Activated CD4-positive, alpha-beta T cell treated with anti-CD3 and anti-CD28 coated beads, Interleukin-2, amount 10 ng/mL, durations not matched to agents 7 days and 5 days (primary cell): ENCODE results near the gene TAAR2. TPM values are rescaled to one million over a fixed set of nuclear protein-coding genes. Genes with fewer than 3 reads are reported as not detected.
"Not testable (repeated sequence)": the region's sequence is repeated elsewhere in the genome, so short reads cannot be mapped to it uniquely, and the experiment has no call there.

Experiments
- CTCF ChIA-PET: fragments of 350-600 bp; sonication (Branson Sonifier 250); formaldehyde crosslinking; loops from one replicate; lab custom pipeline; 2021; ENCODE audit warnings: antibody characterized with exemption; lab: Charles Lee
- POLR2A ChIA-PET: fragments of 350-600 bp; sonication (Branson Sonifier 250); formaldehyde crosslinking; loops from one replicate; lab custom pipeline; 2021; ENCODE audit warnings: antibody characterized with exemption; lab: Charles Lee
- DNase-seq: peaks from one replicate; pipeline ENCODE4 v3.0.0-alpha.2; 2020
- H3K27ac Mint-ChIP-seq: one replicate; pipeline ENCODE4 v1.8.0; 2021; ENCODE audit warnings: mild to moderate bottlenecking, moderate library complexity, mixed read lengths
- H3K27me3 Mint-ChIP-seq: one replicate; pipeline ENCODE4 v1.8.0; 2021; ENCODE audit warnings: mixed read lengths
- H3K36me3 Mint-ChIP-seq: one replicate; pipeline ENCODE4 v1.8.0; 2021; ENCODE audit warnings: low read depth, mixed read lengths
- H3K4me1 Mint-ChIP-seq: one replicate; pipeline ENCODE4 v1.8.0; 2021; ENCODE audit warnings: mixed read lengths
- H3K4me3 Mint-ChIP-seq: one replicate; pipeline ENCODE4 v1.8.0; 2021; ENCODE audit warnings: mild to moderate bottlenecking, moderate library complexity, mixed read lengths
- H3K9me3 Mint-ChIP-seq: one replicate; pipeline ENCODE4 v1.8.0; 2021; ENCODE audit warnings: mixed read lengths
- total RNA-seq, 2 experiments: library from RNA; stranded (reverse); gene quantifications; one replicate each; pipeline ENCODE4 v1.2.3, GENCODE V29; 2021

Gene TAAR2
- total RNA-seq, 2 experiments from 2014 or later, result not detected

DNA sequence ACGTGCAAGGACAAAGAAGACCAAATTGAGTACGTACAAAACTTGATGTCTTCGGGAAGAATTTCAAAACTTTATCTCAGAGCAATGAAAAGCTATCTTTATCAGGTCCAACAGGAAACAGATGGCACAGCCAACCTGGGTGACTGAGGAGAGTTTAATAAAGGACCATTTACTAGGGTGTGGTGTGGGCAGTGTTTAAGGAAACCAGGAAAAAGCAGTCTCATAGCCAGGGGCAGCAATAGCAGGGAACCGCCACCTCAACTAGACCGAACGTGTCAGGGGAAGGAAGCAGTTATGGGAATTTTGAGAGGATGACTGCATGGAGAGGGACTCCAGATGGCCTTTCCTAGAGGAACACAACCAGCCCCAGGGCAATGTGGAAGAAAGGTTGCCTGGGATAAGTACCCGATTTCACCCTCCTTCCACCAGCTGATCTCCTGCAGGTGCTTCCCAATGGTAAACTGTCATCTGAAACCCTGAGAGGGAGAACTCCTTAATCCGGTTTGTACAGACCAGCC, 19.4 kb downstream of the TAAR2 start:
- ChIA-PET POLR2A (no interaction called here), CTCF (no interaction called here)
- no peaks in the 10 kb centered on the region for H3K36me3 Mint-ChIP-seq

DNA sequence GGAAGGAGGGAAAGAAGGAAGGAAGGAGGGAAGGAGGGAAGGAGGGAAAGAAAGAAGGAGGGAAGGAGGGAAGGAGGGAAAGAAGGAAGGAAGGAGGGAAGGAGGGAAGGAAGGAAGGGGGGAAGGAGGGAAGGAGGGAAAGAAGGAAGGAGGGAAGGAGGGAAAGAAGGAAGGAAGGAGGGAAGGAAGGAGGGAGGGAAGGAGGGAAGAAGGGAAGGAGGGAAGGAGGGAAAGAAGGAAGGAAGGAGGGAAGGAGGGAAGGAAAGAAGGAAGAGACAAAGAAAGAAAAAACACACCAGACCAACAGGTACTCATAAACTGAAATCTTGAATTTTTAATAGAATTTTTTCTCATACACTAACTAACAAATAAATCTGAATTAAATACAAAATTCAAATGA, 23.2 kb downstream of the TAAR2 start:
- H3K27me3 Mint-ChIP-seq, CTCF ChIA-PET, H3K4me3 Mint-ChIP-seq, DNase-seq, H3K36me3 Mint-ChIP-seq, H3K9me3 Mint-ChIP-seq, H3K27ac Mint-ChIP-seq, POLR2A ChIA-PET, H3K4me1 Mint-ChIP-seq: not testable (repeated sequence)

More for the DNA sequence above, 19.4 kb downstream of the TAAR2 start:
- DNase-seq, result no peak
- Mint-ChIP-seq H3K4me3 (no peak overlapping the region), H3K9me3 (no peaks in the 10 kb centered on the region), H3K4me1 (no peaks in the 10 kb centered on the region), H3K27ac (no peak overlapping the region), H3K27me3 (peaks cover 2% of the 10 kb centered on the region)

DNA sequence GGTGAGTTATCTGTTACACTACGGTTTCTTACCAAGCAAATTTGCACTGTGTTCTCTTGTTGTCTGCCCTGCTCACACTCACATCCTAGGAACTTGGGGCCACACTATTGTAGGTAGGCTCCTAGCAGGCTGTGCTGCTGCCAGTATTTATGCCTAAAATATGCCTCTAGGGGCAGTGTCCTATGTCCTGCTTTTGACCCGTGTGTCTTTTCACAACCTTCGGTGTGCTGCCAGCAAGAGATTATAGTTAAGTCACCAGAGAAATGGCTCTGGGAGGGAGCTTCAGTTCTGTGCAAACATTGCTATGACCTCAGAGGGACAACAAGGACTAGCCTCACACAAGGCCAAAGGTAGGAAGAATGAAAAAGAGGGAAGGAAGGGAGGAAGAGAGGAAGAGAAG, 25.6 kb downstream of the TAAR2 start:
- Mint-ChIP-seq H3K4me3 (no peak overlapping the region), H3K4me1 (no peaks in the 10 kb centered on the region)

DNA sequence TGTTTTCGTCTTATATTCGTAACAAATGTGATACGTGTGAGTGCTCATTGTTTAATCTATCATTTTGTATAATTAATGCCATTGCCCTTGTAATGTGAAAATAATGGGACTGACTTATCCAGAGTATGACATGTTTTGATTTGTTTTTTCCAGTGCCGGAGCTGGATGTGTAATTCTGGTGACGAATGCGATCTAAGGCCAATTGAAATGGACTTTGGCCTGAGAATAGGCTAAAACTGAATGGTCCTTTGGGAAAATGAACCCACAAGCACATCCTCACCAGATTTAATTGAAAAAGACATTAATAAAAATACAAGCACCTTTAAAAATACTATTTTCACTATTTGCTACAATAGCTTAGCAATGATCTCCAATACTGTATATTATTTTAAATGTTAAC, 27.9 kb downstream of the TAAR2 start:
- no peak overlapping the region for H3K27ac Mint-ChIP-seq
- no peaks in the 10 kb centered on the region for H3K9me3 Mint-ChIP-seq
- ChIA-PET CTCF (interaction anchor here (0.8 kb wide), 1 partner anchor 8 kb away, joined by 3 read pairs; no protein-coding TSS in a partner anchor), POLR2A (no interaction called here)
- peaks cover 13% of the 10 kb centered on the region for H3K27me3 Mint-ChIP-seq
- DNase-seq, result no peak
- no peaks in the 10 kb centered on the region for H3K36me3 Mint-ChIP-seq
- no peak overlapping the region for H3K4me3 Mint-ChIP-seq
- H3K4me1 Mint-ChIP-seq, result no peaks in the 10 kb centered on the region

More for the DNA sequence above, 25.6 kb downstream of the TAAR2 start:
- Mint-ChIP-seq H3K27me3 (peaks cover 11% of the 10 kb centered on the region), H3K36me3 (no peaks in the 10 kb centered on the region), H3K27ac (no peak overlapping the region), H3K9me3 (no peaks in the 10 kb centered on the region)
- ChIA-PET CTCF (no interaction called here), POLR2A (no interaction called here)
- DNase-seq, result no peak

DNA sequence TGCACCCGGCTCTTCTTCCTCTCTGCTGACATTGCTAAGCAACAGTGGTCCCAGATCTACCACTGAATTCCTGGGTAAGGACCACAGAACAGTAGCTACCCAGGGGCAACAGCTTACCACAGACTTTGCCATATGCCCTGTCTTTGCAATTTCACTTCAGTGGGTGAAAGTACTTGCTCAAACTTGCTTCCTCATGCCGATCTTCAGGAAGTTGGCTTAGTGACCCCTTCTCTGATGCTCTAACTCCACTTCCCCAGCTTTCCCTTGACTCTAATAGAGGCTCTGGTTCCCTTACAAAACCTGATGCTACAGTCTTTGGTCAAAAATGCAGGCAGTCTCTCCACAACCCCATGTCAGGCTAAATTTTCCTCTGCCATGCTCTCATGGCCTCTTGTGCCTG, 31.2 kb downstream of the TAAR2 start:
- Mint-ChIP-seq H3K4me1 (no peaks in the 10 kb centered on the region), H3K27me3 (peaks cover 8% of the 10 kb centered on the region), H3K36me3 (no peaks in the 10 kb centered on the region), H3K9me3 (no peaks in the 10 kb centered on the region), H3K4me3 (no peak overlapping the region), H3K27ac (no peak overlapping the region)
- no peak for DNase-seq
- ChIA-PET POLR2A (no interaction called here), CTCF (no interaction called here)

DNA sequence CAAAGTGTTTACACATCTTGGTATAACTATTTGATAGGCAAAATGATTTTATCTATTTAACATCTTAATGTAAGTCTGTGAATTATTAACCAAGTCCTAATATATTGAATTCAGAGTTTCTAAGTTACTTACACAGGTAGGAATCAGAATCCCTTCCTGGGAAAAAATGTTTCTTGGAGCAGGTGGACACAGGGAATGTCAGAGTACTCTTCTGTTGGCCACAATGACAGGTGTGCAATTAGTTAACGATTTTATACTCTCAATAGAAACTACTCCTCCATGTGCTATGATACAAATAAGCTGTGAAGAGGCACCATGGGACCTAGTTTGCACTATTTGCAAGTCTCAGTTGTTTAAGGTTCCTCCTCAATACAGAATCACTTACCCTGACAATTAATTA, 33.7 kb downstream of the TAAR2 start:
- H3K27ac Mint-ChIP-seq, result no peak overlapping the region
- H3K4me1 Mint-ChIP-seq, result no peaks in the 10 kb centered on the region
- CTCF ChIA-PET, result no interaction called here
- POLR2A ChIA-PET, result no interaction called here
- no peak for DNase-seq
- no peaks in the 10 kb centered on the region for H3K36me3 Mint-ChIP-seq
- H3K9me3 Mint-ChIP-seq, result no peaks in the 10 kb centered on the region
- H3K27me3 Mint-ChIP-seq, result peaks cover 7% of the 10 kb centered on the region
- no peak overlapping the region for H3K4me3 Mint-ChIP-seq

DNA sequence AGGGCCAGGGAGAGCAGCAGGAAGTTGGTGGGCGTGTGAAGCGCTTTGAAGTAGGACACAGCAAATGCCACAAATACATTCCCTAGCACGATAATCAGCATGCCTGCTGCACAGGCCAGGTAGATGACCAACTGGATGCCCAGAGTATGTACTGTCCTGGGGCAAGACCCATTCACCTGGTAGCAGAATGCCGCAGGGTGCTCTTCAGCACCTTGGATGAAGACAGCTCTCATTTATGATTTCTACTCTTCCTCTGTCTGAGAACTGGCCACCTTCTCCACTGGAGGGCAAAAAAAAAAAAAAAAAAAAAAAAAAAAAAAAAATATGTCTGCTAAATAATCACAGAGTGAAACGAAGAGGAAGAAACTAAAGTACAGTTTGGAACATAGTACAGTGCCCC, 34.6 kb downstream of the TAAR2 start, which contains the start of gene TAAR5:
TAAR5 (minus strand) TSS at position 288 of the 400 bp plus-strand sequence; CDS start at position 233, 55 bp downstream.
- no peaks in the 10 kb centered on the region for H3K36me3 Mint-ChIP-seq
- no peak for DNase-seq
- no peak within 1 kb of the TSS for H3K27ac Mint-ChIP-seq
- ChIA-PET POLR2A (no interaction called here), CTCF (no interaction called here)
- peaks cover 9% of the 10 kb centered on the region for H3K27me3 Mint-ChIP-seq
- no peak within 1 kb of the TSS for H3K4me3 Mint-ChIP-seq
- H3K4me1 Mint-ChIP-seq, result no peaks in the 10 kb centered on the region
- H3K9me3 Mint-ChIP-seq, result no peaks in the 10 kb centered on the region

DNA sequence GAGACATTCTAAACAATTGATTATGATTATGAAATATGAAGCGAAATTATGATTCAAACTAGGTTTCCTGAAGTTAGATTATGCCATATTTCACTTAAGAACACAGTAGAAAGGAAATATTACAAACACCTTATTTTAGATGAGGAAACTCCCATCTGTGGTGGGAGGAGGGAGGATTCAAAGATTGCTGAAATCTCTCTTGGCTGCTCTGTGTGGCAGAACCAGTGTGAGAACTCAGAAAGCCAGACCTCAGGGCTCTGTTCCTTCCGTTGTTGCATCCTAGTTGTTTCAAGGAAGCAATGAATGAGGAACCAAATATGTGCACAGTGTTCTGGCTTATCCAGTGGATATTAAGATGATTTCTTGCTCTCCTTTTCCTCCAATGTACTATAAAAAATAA, 36.7 kb downstream of the TAAR2 start:
- POLR2A ChIA-PET, result no interaction called here
- Mint-ChIP-seq H3K36me3 (no peaks in the 10 kb centered on the region), H3K4me1 (no peaks in the 10 kb centered on the region), H3K27me3 (peaks cover 10% of the 10 kb centered on the region), H3K9me3 (no peaks in the 10 kb centered on the region), H3K27ac (no peak overlapping the region), H3K4me3 (no peak overlapping the region)
- CTCF ChIA-PET, result no interaction called here
- no peak for DNase-seq

DNA sequence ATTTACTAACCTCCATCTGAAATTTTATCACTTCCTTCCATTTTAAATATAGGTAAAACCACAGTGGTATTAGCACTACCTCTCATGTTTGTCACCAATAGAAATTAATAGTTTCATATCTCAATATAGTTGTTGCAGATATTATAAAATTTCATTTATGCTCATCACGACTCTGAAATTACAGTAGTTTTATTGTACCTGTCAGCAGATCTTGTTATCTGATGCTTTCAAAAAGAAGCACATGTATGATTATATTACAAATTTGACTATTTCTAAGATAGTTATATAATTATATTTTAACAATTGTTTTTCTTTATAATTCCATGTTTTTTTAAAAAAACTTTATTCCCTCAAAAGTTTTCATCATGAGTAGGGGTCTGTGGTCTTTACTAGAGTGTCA, 39.4 kb downstream of the TAAR2 start:
- Mint-ChIP-seq H3K36me3 (no peaks in the 10 kb centered on the region), H3K4me3 (no peak overlapping the region), H3K27me3 (peaks cover 6% of the 10 kb centered on the region), H3K4me1 (no peaks in the 10 kb centered on the region), H3K27ac (no peak overlapping the region), H3K9me3 (no peaks in the 10 kb centered on the region)
- POLR2A ChIA-PET, result no interaction called here
- DNase-seq, result no peak
- CTCF ChIA-PET, result no interaction called here

DNA sequence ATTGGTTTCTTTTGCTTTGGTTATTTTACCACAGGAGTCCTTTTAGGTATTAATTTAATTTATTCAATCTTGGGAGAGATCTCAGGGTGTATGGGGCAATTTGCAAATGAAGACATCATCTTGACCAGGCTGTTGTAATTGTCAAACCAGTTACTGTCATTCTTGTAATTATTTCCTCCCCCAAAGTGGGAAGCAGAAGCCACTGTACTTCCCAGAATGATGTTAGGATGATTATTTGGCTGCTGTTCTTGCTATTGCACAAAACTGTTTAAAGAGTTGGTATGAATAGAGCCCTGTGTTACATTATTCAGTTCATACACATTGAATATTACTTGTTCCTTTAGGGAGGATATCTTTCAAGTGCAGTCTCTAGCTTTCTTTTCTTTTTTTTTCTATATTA, 52.3 kb downstream of the TAAR2 start:
- ChIA-PET POLR2A (no interaction called here), CTCF (no interaction called here)
- H3K9me3 Mint-ChIP-seq, result no peaks in the 10 kb centered on the region
- peaks cover 19% of the 10 kb centered on the region for H3K27me3 Mint-ChIP-seq
- no peak overlapping the region for H3K4me3 Mint-ChIP-seq
- no peak for DNase-seq
- H3K36me3 Mint-ChIP-seq, result no peaks in the 10 kb centered on the region
- no peak overlapping the region for H3K27ac Mint-ChIP-seq
- H3K4me1 Mint-ChIP-seq, result no peaks in the 10 kb centered on the region

DNA sequence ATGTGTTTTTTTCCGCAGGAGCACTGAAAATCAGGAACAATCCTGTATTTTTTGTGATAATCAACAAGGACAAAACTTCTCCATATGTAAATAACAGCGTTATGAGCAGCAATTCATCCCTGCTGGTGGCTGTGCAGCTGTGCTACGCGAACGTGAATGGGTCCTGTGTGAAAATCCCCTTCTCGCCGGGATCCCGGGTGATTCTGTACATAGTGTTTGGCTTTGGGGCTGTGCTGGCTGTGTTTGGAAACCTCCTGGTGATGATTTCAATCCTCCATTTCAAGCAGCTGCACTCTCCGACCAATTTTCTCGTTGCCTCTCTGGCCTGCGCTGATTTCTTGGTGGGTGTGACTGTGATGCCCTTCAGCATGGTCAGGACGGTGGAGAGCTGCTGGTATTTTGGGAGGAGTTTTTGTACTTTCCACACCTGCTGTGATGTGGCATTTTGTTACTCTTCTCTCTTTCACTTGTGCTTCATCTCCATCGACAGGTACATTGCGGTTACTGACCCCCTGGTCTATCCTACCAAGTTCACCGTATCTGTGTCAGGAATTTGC, 53.8 kb downstream of the TAAR2 start, which contains the start of gene TAAR6:
TAAR6 (plus strand) TSS at position 102 of the 557 bp plus-strand sequence; CDS start at position 102, 0 bp downstream.
- no peak for DNase-seq
- H3K27ac Mint-ChIP-seq, result no peak within 1 kb of the TSS
- POLR2A ChIA-PET, result no interaction called here

DNA sequence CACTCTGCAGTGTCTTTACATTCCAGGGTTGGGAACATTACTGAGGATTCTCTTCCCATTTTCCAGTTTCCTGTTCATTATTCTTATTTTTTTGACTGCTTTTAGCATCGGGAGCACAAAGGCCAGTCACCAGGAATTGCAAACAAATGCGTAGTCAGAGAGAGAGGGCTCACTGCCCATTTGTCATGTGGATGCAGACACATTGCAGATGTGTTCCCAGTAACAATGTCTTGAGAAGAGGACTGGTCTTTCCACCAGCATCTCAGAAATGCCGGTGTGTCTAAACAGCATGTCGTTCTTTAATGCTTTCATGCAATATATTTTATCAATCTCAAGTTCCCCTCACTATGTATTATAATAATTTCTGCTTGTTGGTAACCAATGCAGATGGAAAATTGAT, 54.9 kb downstream of the TAAR2 start:
- peaks cover 13% of the 10 kb centered on the region for H3K27me3 Mint-ChIP-seq
- H3K36me3 Mint-ChIP-seq, result no peaks in the 10 kb centered on the region
- no peak overlapping the region for H3K4me3 Mint-ChIP-seq
- POLR2A ChIA-PET, result no interaction called here
- no peak overlapping the region for H3K27ac Mint-ChIP-seq
- H3K9me3 Mint-ChIP-seq, result no peaks in the 10 kb centered on the region
- H3K4me1 Mint-ChIP-seq, result no peaks in the 10 kb centered on the region
- CTCF ChIA-PET, result no interaction called here
- DNase-seq, result no peak

More for the DNA sequence above, 53.8 kb downstream of the TAAR2 start, which contains the start of gene TAAR6:
- CTCF ChIA-PET, result no interaction called here
- H3K9me3 Mint-ChIP-seq, result no peaks in the 10 kb centered on the region
- peaks cover 17% of the 10 kb centered on the region for H3K27me3 Mint-ChIP-seq
- H3K4me3 Mint-ChIP-seq, result no peak within 1 kb of the TSS
- no peaks in the 10 kb centered on the region for H3K4me1 Mint-ChIP-seq
- H3K36me3 Mint-ChIP-seq, result no peaks in the 10 kb centered on the region

DNA sequence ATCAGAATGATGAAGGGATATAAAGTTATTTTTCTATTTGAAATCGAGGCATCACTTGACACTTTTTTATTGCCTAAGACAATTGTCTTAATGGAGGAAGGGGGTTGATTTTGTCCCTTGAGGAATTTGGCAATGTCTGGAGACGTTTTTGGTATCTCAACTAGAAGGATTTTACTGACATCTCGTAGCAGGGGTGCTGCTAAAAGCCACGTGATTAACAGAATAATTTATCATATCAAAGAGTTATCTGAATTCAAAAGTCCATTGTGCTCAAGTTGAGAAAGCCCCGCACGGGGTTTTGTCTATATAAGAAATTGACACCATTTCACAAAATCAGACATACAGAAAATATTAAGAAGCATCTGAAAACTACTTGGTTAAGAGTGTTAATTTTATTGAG, 55.5 kb downstream of the TAAR2 start:
- H3K4me3 Mint-ChIP-seq, result no peak overlapping the region
- ChIA-PET CTCF (no interaction called here), POLR2A (no interaction called here)
- H3K27me3 Mint-ChIP-seq, result peaks cover 13% of the 10 kb centered on the region
- DNase-seq, result no peak
- no peaks in the 10 kb centered on the region for H3K9me3 Mint-ChIP-seq
- no peak overlapping the region for H3K27ac Mint-ChIP-seq
- H3K36me3 Mint-ChIP-seq, result no peaks in the 10 kb centered on the region
- H3K4me1 Mint-ChIP-seq, result no peaks in the 10 kb centered on the region

DNA sequence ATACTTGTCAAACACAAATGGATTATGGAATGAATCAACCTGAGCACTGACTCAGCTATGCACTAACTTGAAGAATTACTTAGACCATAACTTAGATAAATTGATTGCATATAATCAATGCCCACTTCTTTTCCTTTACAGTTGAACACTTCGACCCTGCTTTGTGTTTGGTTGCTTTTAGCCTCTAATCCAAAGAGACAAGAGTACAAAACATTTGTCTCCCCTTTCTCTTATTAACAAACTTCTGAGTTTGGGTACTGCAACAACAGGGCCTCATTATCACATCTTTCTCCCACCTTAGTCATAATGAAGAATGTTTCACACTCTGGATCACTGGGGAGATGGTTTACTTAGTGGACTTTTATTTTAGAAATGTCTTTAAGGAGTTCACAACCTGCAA, 56.5 kb downstream of the TAAR2 start:
- ChIA-PET CTCF (no interaction called here), POLR2A (no interaction called here)
- no peak overlapping the region for H3K27ac Mint-ChIP-seq
- H3K27me3 Mint-ChIP-seq, result peaks cover 10% of the 10 kb centered on the region
- no peaks in the 10 kb centered on the region for H3K36me3 Mint-ChIP-seq
- no peaks in the 10 kb centered on the region for H3K9me3 Mint-ChIP-seq
- H3K4me1 Mint-ChIP-seq, result no peaks in the 10 kb centered on the region
- H3K4me3 Mint-ChIP-seq, result no peak overlapping the region
- DNase-seq, result no peak
